ENCODE measurements around the gene ADGB.

- TF ChIP-seq POLR2A (IDR thresholded peaks at IDR 0.05) = no peak
- TF ChIP-seq CTCF (IDR thresholded peaks at IDR 0.05) = no peak
Measured at GRCh38 chr6:146840216-146840615, 241.4 kb downstream of the ADGB start.

All from right lobe of liver (tissue), 4 donors.